ENCODE data around the gene DUSP5.

Gene DUSP5

GRCh38 chr10:110501142-110501937, 3.6 kb downstream of the DUSP5 start:
- peak; percentile 80 for DNase-seq

GRCh38 chr10:110502072-110502845, 4.6 kb downstream of the DUSP5 start:
- DNase-seq: no peak

- peak; percentile 42 for DNase-seq
Observed at GRCh38 chr10:110502851-110503301, 5.2 kb downstream of the DUSP5 start.

GRCh38 chr10:110503528-110504110, 5.9 kb downstream of the DUSP5 start:
- no peak for DNase-seq

GRCh38 chr10:110504111-110504735, 6.5 kb downstream of the DUSP5 start:
- peak; percentile 72 for DNase-seq

GRCh38 chr10:110505130-110505770, 7.5 kb downstream of the DUSP5 start:
- no peak for DNase-seq

GRCh38 chr10:110506448-110506847, 8.7 kb downstream of the DUSP5 start:
- DNase-seq: no peak

- no peak for DNase-seq
Observed at GRCh38 chr10:110507346-110507745, 9.6 kb downstream of the DUSP5 start.

- DNase-seq: no peak
Observed at GRCh38 chr10:110508159-110508788, 10.6 kb downstream of the DUSP5 start.

- DNase-seq: no peak
Observed at GRCh38 chr10:110508806-110509544, 11.3 kb downstream of the DUSP5 start.

GRCh38 chr10:110509560-110509959, 11.9 kb downstream of the DUSP5 start:
- DNase-seq: no peak

- no peak for DNase-seq
Observed at GRCh38 chr10:110510086-110510485, 12.4 kb downstream of the DUSP5 start.

GRCh38 chr10:110510730-110511129, 13.0 kb downstream of the DUSP5 start:
- DNase-seq: no peak

GRCh38 chr10:110511734-110512449, 14.2 kb downstream of the DUSP5 start:
- no peak for DNase-seq

- DNase-seq: peak; percentile 73
Observed at GRCh38 chr10:110512461-110513187, 14.9 kb downstream of the DUSP5 start.

GRCh38 chr10:110513949-110514348, 16.2 kb downstream of the DUSP5 start:
- no peak for DNase-seq

GRCh38 chr10:110514848-110515247, 17.1 kb downstream of the DUSP5 start:
- no peak for DNase-seq

- no peak for DNase-seq
Observed at GRCh38 chr10:110516815-110517492, 19.2 kb downstream of the DUSP5 start.

- DNase-seq: no peak
Observed at GRCh38 chr10:110522365-110522988, 24.8 kb downstream of the DUSP5 start.

All from stimulated activated CD4-positive, alpha-beta T cell treated with anti-CD3 and anti-CD28 coated beads, Interleukin-15, amount 100 ng/mL, for 24 hours (primary cell).